GM12878 (cell line): ENCODE data around the gene UBE3B. TPM values are rescaled to one million over a fixed set of nuclear protein-coding genes. Genes with fewer than 3 reads are reported as not detected.

Experiments used
- FOXK2 ChIP-seq: fragments of 450-650 bp; IDR thresholded peaks from 2 replicates; pipeline ENCODE4 v1.6.1; 2017; ENCODE audit warnings: mild to moderate bottlenecking, moderate library complexity
- IKZF1 ChIP-seq: fragments of 450-650 bp; conservative IDR thresholded peaks from 2 replicates; pipeline ENCODE4 v1.6.1; 2017; ENCODE audit warnings: antibody characterized with exemption, mild to moderate bottlenecking
- KAT2A ChIP-seq: conservative IDR thresholded peaks from 2 replicates; pipeline ENCODE4 v1.6.1; 2011; ENCODE audit warnings: low read depth, low read length; ENCODE audit not compliant: control insufficient read depth
- PAX8 ChIP-seq: fragments of 450-650 bp; IDR thresholded peaks from 2 replicates; pipeline ENCODE4 v1.6.1; 2017; ENCODE audit warnings: mild to moderate bottlenecking, moderate library complexity
- RAD51 ChIP-seq: fragments of 450-650 bp; IDR thresholded peaks from 2 replicates; pipeline ENCODE4 v1.6.1; 2016; ENCODE audit warnings: moderate library complexity, mild to moderate bottlenecking, inconsistent platforms
- polyA plus RNA-seq, 11 experiments: library from polyadenylated mRNA; depleted of rRNA in 4 of 11; unstranded in 6 of 11; stranded (reverse) in 5 of 11; fragments of >200 nt; fragmentation: Nextera tagmentation in 4 of 11; fragmentation: Illumina TruSeq in 1 of 11; extraction: Ambion mirVana in 4 of 11; extraction: Trizol in 1 of 11; gene quantifications; 1 replicate in 1 of 11; 2 replicates in 10 of 11; pipeline versions ENCODE4 v1.2.1 to v1.2.3, GENCODE V29; 2011 to 2016; ENCODE audit warnings: inconsistent platforms in 2 of 11, missing spikeins in 2 of 11, low read depth in 1 of 11
- total RNA-seq, 4 experiments: library from RNA; depleted of rRNA in 3 of 4; stranded (reverse); fragments of >200 nt in 3 of 4; fragmentation: Illumina TruSeq in 1 of 4; extraction: Trizol in 1 of 4; gene quantifications; 2 replicates each; pipeline versions ENCODE4 v1.2.1 to v1.2.3, GENCODE V29; 2013 to 2021
- TF ChIP-seq, protein P1 (sequence below): fragments of 450-650 bp; IDR thresholded peaks from 2 replicates; pipeline ENCODE4 v1.6.1; 2017; ENCODE audit warnings: mild to moderate bottlenecking, moderate library complexity
- TF ChIP-seq, protein P2 (sequence below): fragments of 450-650 bp; IDR thresholded peaks from 2 replicates; pipeline ENCODE4 v1.6.1; 2017; ENCODE audit warnings: mild to moderate bottlenecking, moderate library complexity

UBE3B gene
- total and polyA plus RNA-seq, 10 of the 15 experiments (the other 5 are each of a cell fraction or from before 2014, with no cell fraction given) = 7.4 to 25.3 (median 17.1) TPM

DNA sequence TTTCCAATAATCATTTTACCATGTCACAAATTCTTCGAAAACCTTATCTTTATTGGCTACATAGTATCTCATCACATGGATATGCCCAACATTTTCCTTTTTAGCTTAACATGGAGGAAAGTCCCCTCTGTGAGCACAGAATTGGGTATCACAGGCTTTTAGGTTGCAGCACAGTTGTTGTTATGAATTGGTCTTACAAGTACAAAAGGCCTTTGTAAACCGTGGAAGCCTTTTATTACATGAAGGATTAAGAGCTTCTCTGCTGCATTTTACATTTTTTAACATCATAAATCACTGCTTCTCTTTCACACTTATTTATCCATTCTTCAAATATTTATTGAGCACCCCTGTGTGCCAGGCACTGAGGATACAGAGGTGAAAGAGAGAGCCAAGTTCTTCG lies 26.2 kb downstream of the UBE3B start (continued):
- TF ChIP-seq, protein P1, sequence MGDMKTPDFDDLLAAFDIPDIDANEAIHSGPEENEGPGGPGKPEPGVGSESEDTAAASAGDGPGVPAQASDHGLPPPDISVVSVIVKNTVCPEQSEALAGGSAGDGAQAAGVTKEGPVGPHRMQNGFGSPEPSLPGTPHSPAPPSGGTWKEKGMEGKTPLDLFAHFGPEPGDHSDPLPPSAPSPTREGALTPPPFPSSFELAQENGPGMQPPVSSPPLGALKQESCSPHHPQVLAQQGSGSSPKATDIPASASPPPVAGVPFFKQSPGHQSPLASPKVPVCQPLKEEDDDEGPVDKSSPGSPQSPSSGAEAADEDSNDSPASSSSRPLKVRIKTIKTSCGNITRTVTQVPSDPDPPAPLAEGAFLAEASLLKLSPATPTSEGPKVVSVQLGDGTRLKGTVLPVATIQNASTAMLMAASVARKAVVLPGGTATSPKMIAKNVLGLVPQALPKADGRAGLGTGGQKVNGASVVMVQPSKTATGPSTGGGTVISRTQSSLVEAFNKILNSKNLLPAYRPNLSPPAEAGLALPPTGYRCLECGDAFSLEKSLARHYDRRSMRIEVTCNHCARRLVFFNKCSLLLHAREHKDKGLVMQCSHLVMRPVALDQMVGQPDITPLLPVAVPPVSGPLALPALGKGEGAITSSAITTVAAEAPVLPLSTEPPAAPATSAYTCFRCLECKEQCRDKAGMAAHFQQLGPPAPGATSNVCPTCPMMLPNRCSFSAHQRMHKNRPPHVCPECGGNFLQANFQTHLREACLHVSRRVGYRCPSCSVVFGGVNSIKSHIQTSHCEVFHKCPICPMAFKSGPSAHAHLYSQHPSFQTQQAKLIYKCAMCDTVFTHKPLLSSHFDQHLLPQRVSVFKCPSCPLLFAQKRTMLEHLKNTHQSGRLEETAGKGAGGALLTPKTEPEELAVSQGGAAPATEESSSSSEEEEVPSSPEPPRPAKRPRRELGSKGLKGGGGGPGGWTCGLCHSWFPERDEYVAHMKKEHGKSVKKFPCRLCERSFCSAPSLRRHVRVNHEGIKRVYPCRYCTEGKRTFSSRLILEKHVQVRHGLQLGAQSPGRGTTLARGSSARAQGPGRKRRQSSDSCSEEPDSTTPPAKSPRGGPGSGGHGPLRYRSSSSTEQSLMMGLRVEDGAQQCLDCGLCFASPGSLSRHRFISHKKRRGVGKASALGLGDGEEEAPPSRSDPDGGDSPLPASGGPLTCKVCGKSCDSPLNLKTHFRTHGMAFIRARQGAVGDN = no peak
- TF ChIP-seq IKZF1 (no peak), RAD51 (no peak), PAX8 (no peak), KAT2A (no peak), FOXK2 (no peak)
- TF ChIP-seq, protein P2, sequence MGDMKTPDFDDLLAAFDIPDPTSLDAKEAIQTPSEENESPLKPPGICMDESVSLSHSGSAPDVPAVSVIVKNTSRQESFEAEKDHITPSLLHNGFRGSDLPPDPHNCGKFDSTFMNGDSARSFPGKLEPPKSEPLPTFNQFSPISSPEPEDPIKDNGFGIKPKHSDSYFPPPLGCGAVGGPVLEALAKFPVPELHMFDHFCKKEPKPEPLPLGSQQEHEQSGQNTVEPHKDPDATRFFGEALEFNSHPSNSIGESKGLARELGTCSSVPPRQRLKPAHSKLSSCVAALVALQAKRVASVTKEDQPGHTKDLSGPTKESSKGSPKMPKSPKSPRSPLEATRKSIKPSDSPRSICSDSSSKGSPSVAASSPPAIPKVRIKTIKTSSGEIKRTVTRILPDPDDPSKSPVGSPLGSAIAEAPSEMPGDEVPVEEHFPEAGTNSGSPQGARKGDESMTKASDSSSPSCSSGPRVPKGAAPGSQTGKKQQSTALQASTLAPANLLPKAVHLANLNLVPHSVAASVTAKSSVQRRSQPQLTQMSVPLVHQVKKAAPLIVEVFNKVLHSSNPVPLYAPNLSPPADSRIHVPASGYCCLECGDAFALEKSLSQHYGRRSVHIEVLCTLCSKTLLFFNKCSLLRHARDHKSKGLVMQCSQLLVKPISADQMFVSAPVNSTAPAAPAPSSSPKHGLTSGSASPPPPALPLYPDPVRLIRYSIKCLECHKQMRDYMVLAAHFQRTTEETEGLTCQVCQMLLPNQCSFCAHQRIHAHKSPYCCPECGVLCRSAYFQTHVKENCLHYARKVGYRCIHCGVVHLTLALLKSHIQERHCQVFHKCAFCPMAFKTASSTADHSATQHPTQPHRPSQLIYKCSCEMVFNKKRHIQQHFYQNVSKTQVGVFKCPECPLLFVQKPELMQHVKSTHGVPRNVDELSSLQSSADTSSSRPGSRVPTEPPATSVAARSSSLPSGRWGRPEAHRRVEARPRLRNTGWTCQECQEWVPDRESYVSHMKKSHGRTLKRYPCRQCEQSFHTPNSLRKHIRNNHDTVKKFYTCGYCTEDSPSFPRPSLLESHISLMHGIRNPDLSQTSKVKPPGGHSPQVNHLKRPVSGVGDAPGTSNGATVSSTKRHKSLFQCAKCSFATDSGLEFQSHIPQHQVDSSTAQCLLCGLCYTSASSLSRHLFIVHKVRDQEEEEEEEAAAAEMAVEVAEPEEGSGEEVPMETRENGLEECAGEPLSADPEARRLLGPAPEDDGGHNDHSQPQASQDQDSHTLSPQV = no peak
